T-helper 2 cell treated with Interferon-gamma antibody and Interleukin-4, amounts not matched to agents 5 μg/mL and 100 μg/mL, for 36 hours (primary cell): ENCODE data around the gene LRRN4.
"Not testable (repeated sequence)": the region's sequence is repeated elsewhere in the genome, so short reads cannot be mapped to it uniquely, and the experiment has no call there.

Experiments used
- DNase-seq: peaks from one replicate; pipeline ENCODE4 v3.0.0; 2021; ENCODE audit warnings: low spot score
- H3K27ac Mint-ChIP-seq: one replicate; pipeline ENCODE4 v1.8.0; 2021; ENCODE audit warnings: mild to moderate bottlenecking, mixed read lengths
- H3K27me3 Mint-ChIP-seq: one replicate; pipeline ENCODE4 v1.8.0; 2021; ENCODE audit warnings: low read depth, mixed read lengths
- H3K36me3 Mint-ChIP-seq: one replicate; pipeline ENCODE4 v1.8.0; 2021; ENCODE audit warnings: low read depth, mixed read lengths
- H3K4me1 Mint-ChIP-seq: one replicate; pipeline ENCODE4 v1.8.0; 2021; ENCODE audit warnings: low read depth, mixed read lengths
- H3K4me3 Mint-ChIP-seq: one replicate; pipeline ENCODE4 v1.8.0; 2022; ENCODE audit warnings: mild to moderate bottlenecking, moderate library complexity, mixed read lengths
- H3K9me3 Mint-ChIP-seq: one replicate; pipeline ENCODE4 v1.8.0; 2021; ENCODE audit warnings: mixed read lengths

Gene LRRN4

DNA sequence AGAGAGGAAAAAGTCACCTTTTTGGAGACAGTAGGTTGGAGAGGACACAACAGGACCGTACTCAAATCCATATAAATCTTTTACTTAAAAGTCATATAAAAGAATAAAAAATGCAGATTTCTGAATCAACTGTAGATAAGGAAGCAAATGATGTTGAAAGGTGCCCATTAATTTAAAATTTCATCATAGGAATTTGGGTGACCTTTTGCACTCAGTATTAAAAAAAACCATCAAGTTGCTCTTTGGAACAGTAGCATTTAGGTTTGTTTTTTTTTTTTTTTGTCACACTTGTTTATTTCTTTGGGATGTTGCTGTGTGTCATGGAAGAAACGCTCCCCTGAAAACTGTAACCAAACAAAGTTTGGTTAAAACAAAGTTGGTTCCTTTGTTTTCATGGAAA, 20.9 kb upstream of the LRRN4 start:
- Mint-ChIP-seq H3K27ac (no peak overlapping the region), H3K27me3 (peaks cover 4% of the 10 kb centered on the region), H3K4me1 (peaks cover 3% of the 10 kb centered on the region), H3K36me3 (no peaks in the 10 kb centered on the region), H3K9me3 (no peaks in the 10 kb centered on the region), H3K4me3 (no peak overlapping the region)
- DNase-seq, result no peak

DNA sequence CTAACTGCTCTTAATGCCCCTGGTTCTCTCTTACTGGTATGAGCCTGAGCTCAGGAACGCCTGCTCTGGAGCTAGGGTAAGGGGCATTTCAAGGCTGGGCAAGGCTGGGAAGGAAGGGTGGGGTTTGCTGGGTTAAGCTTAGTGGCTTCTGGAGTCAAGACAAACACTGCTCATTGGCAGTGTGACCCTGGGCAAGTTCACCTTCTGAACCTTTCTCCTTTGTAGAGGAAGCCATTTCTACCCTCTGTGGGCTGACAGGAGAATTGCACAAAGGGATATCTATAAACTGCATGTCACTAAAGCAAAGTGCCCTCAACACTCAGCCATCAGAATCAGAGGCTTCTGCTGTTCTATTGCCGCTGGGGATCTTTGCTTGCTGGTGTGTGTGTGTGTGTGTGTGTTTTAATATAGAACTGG, 20.3 kb upstream of the LRRN4 start:
- no peaks in the 10 kb centered on the region for H3K9me3 Mint-ChIP-seq
- DNase-seq, result no peak
- no peak overlapping the region for H3K27ac Mint-ChIP-seq
- H3K4me3 Mint-ChIP-seq, result no peak overlapping the region
- peaks cover 7% of the 10 kb centered on the region for H3K27me3 Mint-ChIP-seq
- no peaks in the 10 kb centered on the region for H3K36me3 Mint-ChIP-seq
- H3K4me1 Mint-ChIP-seq, result peaks cover 3% of the 10 kb centered on the region

DNA sequence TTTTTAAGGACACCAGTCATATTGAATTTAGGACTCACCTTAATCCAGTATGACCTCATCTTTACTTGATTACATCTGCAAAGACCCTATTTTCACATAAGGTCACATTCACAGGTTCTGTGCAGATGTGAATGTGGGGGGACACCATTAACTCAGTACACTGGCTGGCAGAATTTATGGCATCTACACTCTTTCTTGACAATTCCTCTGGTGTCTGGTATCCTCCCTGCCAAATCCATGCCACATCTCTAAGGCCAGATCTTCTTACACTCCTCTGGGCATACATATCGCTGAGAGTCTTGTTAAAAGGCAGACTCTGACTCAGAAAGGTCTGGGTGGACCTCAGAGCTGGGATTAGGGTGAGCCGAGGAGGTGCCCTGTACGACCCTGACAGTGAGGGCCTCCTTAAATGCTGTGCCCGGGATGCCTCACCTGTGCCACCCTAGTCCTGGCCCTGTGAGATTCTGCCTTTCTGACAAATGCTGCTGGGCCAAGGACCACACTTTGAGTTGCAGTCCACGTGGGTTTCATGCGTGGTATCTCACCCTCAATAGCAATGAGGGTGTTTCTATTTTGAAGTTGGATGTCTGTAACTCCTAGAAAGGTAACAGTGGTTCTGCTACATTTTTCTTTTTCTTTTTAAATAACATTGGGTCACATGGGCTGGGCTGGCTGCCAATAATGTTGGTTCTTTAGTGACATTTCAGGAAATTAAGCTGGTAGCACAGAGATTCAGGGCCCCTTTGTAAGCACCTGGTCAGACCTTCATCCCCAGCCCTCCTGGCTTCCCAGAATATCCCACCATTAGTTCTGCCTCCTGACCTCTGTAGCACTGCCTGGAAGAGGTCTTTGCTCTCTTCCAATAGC, 17.2 kb upstream of the LRRN4 start:
- Mint-ChIP-seq H3K9me3 (no peaks in the 10 kb centered on the region), H3K27me3 (peaks cover 10% of the 10 kb centered on the region), H3K27ac (no peak overlapping the region), H3K4me1 (peaks cover 3% of the 10 kb centered on the region), H3K36me3 (no peaks in the 10 kb centered on the region), H3K4me3 (no peak overlapping the region)
- no peak for DNase-seq

DNA sequence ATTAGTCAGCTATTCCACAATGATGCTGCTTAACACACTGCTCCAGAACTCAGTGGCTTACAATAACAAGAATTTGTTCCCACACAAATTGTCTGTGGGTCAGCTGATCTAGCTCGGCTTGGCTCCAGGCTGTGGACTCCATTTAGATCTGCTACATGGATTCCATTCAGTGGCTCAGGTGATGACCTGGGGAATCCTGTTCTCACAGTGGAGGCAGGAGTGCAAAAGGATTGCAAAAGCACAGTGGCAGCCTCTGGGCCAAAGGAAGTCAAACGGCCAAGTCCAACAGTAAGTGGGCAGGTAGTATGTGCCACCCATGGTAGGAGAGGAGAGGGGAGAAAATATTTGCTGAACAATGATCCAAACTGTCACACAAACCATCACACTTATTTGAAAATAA, 15.8 kb upstream of the LRRN4 start:
- Mint-ChIP-seq H3K4me3 (no peak overlapping the region), H3K27me3 (peaks cover 14% of the 10 kb centered on the region), H3K36me3 (no peaks in the 10 kb centered on the region), H3K27ac (no peak overlapping the region), H3K9me3 (no peaks in the 10 kb centered on the region), H3K4me1 (peaks cover 3% of the 10 kb centered on the region)
- DNase-seq, result no peak

DNA sequence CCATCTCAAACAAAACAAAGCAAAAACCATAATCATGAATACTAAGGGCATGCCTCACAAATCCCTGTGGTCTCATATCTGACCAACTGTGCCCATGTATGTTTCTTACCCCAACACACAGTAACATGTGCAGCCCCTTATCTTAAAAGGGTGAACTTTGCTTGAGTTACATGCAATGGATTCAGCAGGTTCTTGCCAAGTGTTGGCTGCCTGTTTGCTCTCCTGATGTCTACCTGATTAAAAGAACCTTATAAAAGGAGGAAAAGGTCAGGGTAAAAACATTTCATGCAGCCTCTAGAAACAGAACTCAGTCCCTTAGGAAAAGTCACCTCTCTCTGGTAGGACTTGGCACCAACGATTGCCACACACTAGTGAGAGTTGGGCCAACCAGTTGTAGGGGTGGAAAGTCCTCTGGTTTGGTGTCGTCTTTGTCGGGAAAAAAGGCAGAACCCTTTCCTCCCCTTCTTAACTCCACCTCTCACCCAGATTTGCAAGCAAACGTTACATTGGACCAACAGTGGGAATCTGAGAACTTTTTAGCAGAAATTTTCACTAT, 14.0 kb upstream of the LRRN4 start:
- DNase-seq, result no peak
- Mint-ChIP-seq H3K27ac (no peak overlapping the region), H3K4me3 (no peak overlapping the region), H3K36me3 (no peaks in the 10 kb centered on the region), H3K9me3 (no peaks in the 10 kb centered on the region), H3K4me1 (no peaks in the 10 kb centered on the region), H3K27me3 (peaks cover 10% of the 10 kb centered on the region)

DNA sequence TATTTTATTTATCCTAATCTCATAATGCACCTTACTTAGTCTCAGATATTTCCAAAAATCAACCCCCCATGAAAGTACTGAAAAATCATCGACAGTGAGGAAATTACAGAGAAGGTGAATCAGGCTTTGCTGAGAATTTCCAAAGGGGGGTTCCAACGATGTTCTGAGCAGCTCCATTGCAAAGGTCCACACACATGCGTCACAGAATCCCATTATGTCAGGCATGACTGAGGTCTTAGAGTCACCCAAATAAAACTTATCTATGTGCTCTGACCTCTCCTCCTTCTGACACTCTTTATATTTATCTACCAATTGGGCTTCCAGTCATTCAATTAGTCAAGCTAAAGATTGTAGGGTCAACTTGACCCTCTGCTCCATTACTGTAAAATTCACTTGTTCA, 12.7 kb upstream of the LRRN4 start:
- H3K27ac Mint-ChIP-seq, result no peak overlapping the region
- H3K4me3 Mint-ChIP-seq, result no peak overlapping the region
- no peak for DNase-seq
- no peaks in the 10 kb centered on the region for H3K9me3 Mint-ChIP-seq
- peaks cover 10% of the 10 kb centered on the region for H3K27me3 Mint-ChIP-seq
- H3K36me3 Mint-ChIP-seq, result no peaks in the 10 kb centered on the region
- peaks cover 2% of the 10 kb centered on the region for H3K4me1 Mint-ChIP-seq

DNA sequence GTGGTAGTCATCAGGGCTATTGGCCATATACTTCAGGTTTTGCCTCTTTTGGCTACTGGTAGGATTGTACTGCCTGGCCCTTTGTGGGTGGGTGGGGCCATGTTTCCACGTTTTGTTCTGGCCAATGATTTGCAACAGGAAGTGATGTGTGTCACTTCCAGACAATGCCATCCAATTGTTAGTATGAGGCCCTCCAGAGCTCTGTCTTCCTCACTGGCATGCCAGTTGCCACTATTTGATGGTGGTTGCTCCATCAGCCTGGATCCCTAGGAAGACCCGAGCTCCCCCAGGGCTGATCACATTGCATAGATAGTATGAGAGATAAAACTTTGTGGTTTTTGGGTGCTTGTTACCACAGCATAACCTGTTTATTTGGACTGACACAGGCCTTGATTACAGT, 7.7 kb upstream of the LRRN4 start:
- DNase-seq, result no peak
- no peak overlapping the region for H3K4me3 Mint-ChIP-seq
- H3K9me3 Mint-ChIP-seq, result no peaks in the 10 kb centered on the region
- no peaks in the 10 kb centered on the region for H3K36me3 Mint-ChIP-seq
- H3K27ac Mint-ChIP-seq, result no peak overlapping the region
- peaks cover 2% of the 10 kb centered on the region for H3K4me1 Mint-ChIP-seq
- H3K27me3 Mint-ChIP-seq, result peaks cover 16% of the 10 kb centered on the region

DNA sequence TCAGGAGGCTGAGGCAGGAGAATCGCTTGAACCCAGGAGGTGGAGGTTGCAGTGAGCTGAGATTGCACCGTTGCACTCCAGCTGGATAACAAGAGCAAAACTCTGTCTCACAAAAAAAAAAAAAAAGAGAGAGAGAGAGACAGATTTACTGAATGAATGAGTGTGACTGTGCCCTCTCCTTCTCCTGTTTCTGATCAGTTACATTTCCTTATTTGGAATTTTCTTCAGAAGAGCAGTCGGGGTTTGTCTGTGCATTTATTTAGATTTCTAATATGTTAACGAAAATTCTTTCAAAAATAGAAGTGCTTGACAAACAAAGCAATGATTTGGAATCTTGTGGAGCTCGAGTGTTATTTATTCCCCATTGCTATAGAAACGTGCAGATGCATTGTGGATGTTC, 6.4 kb upstream of the LRRN4 start:
- Mint-ChIP-seq H3K27me3 (peaks cover 11% of the 10 kb centered on the region), H3K9me3 (no peaks in the 10 kb centered on the region), H3K36me3 (no peaks in the 10 kb centered on the region), H3K4me3 (no peak overlapping the region), H3K27ac (no peak overlapping the region), H3K4me1 (peaks cover 2% of the 10 kb centered on the region)
- DNase-seq, result no peak

DNA sequence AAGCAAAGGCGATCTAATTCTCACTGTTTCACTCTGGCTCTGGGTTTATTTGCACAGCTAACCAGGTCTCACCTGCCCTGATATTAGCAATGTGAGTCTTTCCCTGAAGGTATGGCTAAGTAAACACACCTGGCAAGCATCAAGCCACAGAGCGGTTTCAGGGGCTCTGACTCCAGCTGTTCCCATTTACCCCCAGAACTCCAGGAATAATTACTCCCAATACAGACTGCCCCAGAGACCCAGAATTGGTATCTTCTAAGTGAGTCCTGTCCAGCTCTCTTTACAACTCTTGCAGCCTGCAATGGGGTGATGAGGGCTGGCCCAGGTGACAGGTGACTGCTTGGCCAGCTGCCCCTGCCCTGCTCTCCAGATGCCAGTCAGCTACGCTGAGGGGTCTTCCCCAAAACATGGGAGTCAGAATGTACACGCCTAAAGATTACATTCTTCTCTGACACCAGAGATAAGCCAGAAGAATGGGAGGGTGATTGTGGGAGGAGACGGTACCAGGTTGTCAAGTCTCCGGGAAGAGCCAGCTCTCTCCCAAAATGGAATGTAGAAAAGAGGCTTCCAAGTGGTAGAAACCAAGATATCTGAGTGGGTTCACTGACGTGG, 4.9 kb upstream of the LRRN4 start:
- H3K27me3 Mint-ChIP-seq, result peaks cover 21% of the 10 kb centered on the region
- H3K36me3 Mint-ChIP-seq, result no peaks in the 10 kb centered on the region
- H3K27ac Mint-ChIP-seq, result no peak overlapping the region
- H3K4me1 Mint-ChIP-seq, result peaks cover 2% of the 10 kb centered on the region
- no peaks in the 10 kb centered on the region for H3K9me3 Mint-ChIP-seq
- no peak for DNase-seq
- no peak overlapping the region for H3K4me3 Mint-ChIP-seq

DNA sequence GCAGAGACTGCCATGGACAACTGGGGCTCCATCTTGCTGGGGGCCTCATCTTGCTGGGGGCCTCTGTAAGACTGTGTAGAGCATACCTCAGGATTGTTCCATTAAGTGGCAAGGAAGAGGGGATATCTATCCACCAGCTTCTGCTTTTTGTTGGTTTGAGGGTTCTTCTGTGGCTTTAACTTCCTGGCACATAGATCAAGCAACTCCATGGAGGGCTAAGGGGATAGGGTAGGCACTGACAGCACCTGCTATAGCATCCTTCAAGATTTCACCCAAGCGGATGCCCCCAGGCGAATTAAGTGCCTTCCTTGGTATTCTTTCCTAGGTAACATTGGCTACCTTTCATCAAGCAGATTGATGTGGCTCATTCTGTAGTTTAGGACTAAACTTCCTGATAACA, 3.8 kb upstream of the LRRN4 start:
- H3K36me3 Mint-ChIP-seq, result no peaks in the 10 kb centered on the region
- H3K4me3 Mint-ChIP-seq, result no peak overlapping the region
- H3K4me1 Mint-ChIP-seq, result peaks cover 2% of the 10 kb centered on the region
- no peaks in the 10 kb centered on the region for H3K9me3 Mint-ChIP-seq
- no peak overlapping the region for H3K27ac Mint-ChIP-seq
- DNase-seq, result no peak
- H3K27me3 Mint-ChIP-seq, result peaks cover 31% of the 10 kb centered on the region

DNA sequence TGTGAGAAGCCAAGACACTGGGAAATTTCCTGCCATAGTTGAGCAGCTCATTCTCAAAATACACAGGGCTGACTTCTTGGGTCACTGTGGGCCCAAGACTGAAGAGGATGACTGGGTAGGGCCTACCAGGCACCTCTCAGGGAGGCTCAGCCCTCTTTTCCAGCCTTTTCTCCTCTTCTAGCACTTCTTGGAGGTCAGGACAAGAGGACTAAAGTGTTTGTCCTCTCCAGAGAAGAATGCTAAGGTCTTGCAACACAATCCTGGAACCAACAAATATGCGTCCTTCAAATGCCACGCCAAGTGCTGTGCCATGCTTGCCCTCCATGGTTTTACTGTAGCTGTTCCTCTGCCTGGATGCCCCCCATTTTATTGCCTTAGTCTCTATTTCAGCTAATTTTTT, 3.3 kb upstream of the LRRN4 start:
- Mint-ChIP-seq H3K36me3 (no peaks in the 10 kb centered on the region), H3K27me3 (peaks cover 31% of the 10 kb centered on the region), H3K4me1 (peaks cover 2% of the 10 kb centered on the region), H3K9me3 (no peaks in the 10 kb centered on the region), H3K27ac (no peak overlapping the region), H3K4me3 (no peak overlapping the region)
- DNase-seq, result no peak

DNA sequence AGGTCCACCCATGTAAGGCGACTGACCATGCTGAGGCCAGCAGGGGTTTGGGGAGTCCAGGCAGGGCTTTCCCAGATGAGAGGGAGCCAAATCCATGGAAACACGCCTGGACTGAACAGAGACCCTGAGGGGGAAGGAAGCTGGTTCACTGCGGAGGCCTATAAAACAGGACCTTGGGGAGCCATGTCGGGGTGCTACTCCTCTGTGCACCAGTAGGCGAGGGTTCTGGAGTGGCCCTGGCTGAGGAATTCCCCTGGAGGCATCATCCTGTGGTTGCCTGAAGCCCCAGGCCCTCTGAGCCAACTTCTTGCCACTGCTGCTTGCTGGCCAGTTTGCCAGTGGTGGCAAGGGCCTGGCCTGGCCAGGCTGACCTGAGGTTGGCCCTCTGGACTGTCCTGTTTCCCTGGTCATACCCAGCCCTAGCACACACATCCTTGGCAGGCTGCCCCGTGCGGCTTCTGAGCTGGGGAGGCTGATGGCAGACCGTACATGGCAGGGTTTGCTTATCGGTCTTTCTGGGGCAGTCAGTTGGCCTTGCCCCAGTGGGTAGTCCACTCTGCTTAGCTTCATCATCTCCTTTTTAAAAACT, 2.2 kb upstream of the LRRN4 start:
- peaks cover 42% of the 10 kb centered on the region for H3K27me3 Mint-ChIP-seq
- H3K36me3 Mint-ChIP-seq, result no peaks in the 10 kb centered on the region
- no peak overlapping the region for H3K27ac Mint-ChIP-seq
- DNase-seq, result no peak
- H3K4me1 Mint-ChIP-seq, result no peaks in the 10 kb centered on the region
- H3K4me3 Mint-ChIP-seq, result no peak overlapping the region
- no peaks in the 10 kb centered on the region for H3K9me3 Mint-ChIP-seq

DNA sequence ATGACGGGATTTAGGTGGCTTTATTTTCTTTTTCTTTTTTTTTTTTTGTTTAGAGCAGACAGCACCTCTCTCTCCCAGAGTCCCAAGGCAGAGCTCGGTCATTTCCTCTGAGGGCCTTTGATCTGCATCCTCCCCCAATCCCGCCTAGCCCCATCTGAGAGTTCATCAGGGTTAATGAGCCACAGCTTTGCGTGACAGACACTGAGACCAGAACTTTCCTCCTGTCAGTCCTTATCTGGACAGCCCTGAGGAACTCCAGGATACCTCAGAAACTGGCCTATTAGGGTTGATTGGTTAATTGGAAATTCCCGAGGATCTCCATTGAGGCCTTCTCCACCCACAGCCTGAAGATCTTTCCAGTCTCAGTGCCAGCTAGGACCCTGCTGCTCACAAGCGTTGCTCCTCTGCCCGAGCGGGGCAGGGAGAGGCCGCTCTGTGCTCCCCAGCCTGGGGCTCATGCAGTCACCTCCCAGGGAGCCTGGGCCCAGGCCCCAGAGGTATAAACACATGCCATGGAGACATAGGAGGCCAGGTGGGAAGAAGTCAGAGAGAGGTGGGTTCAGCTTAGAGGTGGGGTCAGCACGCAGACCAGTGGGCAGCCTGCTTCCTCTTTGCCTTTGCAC, 1.4 kb upstream of the LRRN4 start:
- no peaks in the 10 kb centered on the region for H3K9me3 Mint-ChIP-seq
- no peaks in the 10 kb centered on the region for H3K36me3 Mint-ChIP-seq
- H3K4me1 Mint-ChIP-seq, result no peaks in the 10 kb centered on the region
- DNase-seq, result no peak
- H3K27me3 Mint-ChIP-seq, result peaks cover 50% of the 10 kb centered on the region
- no peak overlapping the region for H3K27ac Mint-ChIP-seq
- no peak overlapping the region for H3K4me3 Mint-ChIP-seq

DNA sequence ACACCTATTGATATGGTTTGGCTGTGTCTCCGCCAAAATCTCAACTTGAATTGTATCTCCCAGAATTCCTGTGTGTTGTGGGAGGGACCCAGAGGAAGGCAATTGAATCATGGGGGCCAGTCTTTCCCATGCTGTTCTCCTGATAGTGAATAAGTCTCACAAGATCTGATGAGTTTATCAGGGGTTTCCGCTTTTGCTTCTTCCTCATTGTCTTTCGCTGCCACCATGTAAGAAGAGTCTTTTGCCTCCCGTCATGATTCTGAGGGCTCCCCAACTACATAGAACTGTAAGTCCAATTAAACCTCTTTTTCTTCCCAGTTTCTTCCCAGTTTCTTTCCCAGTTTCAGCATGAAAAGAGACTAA, 810 bp upstream of the LRRN4 start:
- not testable (repeated sequence) for H3K9me3 Mint-ChIP-seq, H3K36me3 Mint-ChIP-seq, H3K4me1 Mint-ChIP-seq, H3K27ac Mint-ChIP-seq, H3K4me3 Mint-ChIP-seq, DNase-seq
- H3K27me3 Mint-ChIP-seq, result peaks cover 50% of the 10 kb centered on the region
